ENCODE measurements around the gene SH3BP1.
A peak's percentile ranks its signal among the peaks of the same experiment; 100 is the strongest.

The SH3BP1 gene

DNA sequence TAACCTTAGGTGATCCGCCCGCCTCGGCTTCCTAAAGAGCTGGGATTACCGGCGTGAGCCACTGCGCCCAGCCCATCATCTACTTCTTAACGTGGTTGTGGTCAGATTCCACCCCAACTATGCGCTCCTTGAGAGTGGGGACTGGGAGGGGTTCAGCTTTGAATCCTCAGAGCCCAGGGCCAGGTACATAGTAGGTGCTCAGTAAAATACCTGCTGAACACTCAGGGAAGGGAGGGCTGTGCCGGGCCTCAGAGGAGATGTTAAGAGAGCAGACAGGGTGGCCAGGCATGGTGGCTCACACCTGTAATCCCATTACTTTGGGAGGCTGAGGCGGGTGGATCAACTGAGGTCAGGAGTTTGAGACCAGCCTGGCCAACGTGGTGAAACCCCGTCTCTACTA, 34.8 kb downstream of the SH3BP1 start:
- Histone ChIP-seq H3K36me3 (ENCODE audit: control insufficient read depth, insufficient read depth, low read length) (no peaks in the 10 kb centered on the region), H3K27ac (ENCODE audit: low read depth, low read length) (peak overlapping the region; percentile 92), H3K4me1 (ENCODE audit: control insufficient read depth, insufficient read depth, low read length) (peaks cover 14% of the 10 kb centered on the region), H3K9ac (ENCODE audit: low read length) (no peak overlapping the region), H3K27me3 (ENCODE audit: control insufficient read depth, insufficient read depth, low read length) (no peaks in the 10 kb centered on the region), H3K4me3 (ENCODE audit: low read length) (no peak overlapping the region)

DNA sequence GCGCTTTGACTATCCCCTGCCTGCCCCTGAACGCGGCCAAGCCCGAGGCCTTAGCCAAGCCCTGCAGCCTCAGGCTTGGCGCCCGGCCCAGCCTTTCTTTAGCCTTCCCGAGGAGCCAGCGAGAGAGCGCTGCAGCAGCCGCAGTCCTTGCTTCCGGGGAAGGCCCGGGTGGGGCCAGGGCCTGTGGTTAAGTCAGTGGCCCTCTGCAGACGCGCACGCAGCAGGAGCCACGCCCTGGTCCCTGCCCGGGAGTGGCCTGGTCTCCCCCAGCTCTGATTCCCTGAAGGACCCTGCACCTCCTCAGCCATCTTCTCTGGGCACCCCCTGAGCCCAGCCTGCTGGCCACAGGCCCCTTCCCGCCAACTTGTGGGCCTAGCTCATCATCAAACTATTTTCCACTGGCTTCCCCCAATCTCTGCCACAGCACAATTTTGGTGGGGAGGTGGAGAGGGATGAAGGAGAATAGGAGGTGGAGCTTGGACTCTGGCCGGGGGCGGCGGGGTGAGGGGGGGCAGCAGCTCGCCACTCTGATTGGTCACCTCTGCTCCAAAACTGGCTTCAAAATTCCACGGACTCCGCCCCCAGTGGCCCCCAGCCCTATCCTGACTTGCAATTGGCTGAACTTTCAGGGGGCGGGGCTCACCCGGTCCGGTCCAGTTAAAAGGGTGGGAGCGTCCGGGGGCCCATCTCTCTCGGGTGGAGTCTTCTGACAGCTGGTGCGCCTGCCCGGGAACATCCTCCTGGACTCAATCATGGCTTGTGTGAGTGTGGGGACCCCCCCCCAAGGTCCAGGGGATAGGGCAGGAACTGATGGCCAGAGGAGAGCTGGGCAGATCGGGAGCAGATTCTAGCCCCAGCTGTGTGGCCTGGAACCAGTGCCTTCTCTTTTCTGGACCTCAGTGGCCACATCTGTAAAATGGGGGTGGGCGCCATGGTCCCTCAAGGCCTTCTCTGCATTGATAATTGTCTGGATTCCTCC, 35.8 kb downstream of the SH3BP1 start, which contains the start of gene LGALS1:
LGALS1 (plus strand) TSS at position 686 of the 979 bp plus-strand sequence; CDS start at position 753, 67 bp downstream.
- H3K27me3 ChIP-seq (ENCODE audit: control insufficient read depth, insufficient read depth, low read length): no peaks in the 10 kb centered on the region
- H3K27ac ChIP-seq (ENCODE audit: low read depth, low read length): peak within 1 kb of the TSS; percentile 92
- H3K9ac ChIP-seq (ENCODE audit: low read length): peak within 1 kb of the TSS; percentile 42
- peak within 1 kb of the TSS; percentile 81 for H3K4me3 ChIP-seq (ENCODE audit: low read length)
- H3K36me3 ChIP-seq (ENCODE audit: control insufficient read depth, insufficient read depth, low read length): peaks cover 5% of the 10 kb centered on the region
- H3K4me1 ChIP-seq (ENCODE audit: control insufficient read depth, insufficient read depth, low read length): peaks cover 10% of the 10 kb centered on the region

- H3K4me3 ChIP-seq (ENCODE audit: low read length): peak overlapping the region; percentile 81
- H3K36me3 ChIP-seq (ENCODE audit: control insufficient read depth, insufficient read depth, low read length): peaks cover 5% of the 10 kb centered on the region
- peaks cover 10% of the 10 kb centered on the region for H3K4me1 ChIP-seq (ENCODE audit: control insufficient read depth, insufficient read depth, low read length)
- peak overlapping the region; percentile 42 for H3K9ac ChIP-seq (ENCODE audit: low read length)
- H3K27me3 ChIP-seq (ENCODE audit: control insufficient read depth, insufficient read depth, low read length): no peaks in the 10 kb centered on the region
- H3K27ac ChIP-seq (ENCODE audit: low read depth, low read length): peak overlapping the region; percentile 92
Measured at GRCh38 chr22:37675930-37676735, 36.7 kb downstream of the SH3BP1 start.

DNA sequence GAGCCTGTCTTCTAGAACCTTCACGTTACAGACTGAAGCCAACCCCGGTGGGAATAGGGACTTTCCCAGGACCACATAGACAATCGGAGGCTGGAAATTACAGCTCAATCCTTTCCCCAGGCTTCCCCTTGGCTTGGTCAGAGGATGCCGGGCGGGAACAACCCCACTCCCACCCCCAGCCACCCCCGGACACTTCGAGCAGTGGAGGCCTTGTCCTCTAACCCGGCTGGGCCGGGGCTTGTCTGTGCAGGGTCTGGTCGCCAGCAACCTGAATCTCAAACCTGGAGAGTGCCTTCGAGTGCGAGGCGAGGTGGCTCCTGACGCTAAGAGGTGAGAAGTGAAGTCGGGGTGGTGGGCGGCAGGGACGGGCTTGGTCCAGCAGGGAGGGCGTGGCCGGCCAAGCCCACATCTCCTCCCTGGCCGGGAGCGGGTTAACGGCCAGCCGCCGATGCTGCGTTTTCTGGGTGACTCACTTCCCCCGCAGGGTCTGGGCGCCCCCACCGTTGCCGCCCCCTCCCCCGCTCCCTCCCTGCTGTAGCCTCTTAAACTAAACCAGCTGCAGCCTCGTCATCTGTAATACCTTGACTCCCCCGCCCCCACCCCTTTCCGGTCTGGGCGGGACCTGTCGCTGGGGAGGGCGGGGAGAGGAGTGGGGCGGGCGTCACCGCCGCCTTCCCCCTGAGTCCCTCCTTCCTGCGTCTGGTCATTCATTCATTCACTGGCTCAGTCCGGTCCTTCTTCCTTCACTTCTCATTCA, 37.4 kb downstream of the SH3BP1 start:
- H3K4me3 ChIP-seq (ENCODE audit: low read length): peak overlapping the region; percentile 81
- peaks cover 10% of the 10 kb centered on the region for H3K4me1 ChIP-seq (ENCODE audit: control insufficient read depth, insufficient read depth, low read length)
- H3K27ac ChIP-seq (ENCODE audit: low read depth, low read length): peak overlapping the region; percentile 92
- no peaks in the 10 kb centered on the region for H3K27me3 ChIP-seq (ENCODE audit: control insufficient read depth, insufficient read depth, low read length)
- peaks cover 5% of the 10 kb centered on the region for H3K36me3 ChIP-seq (ENCODE audit: control insufficient read depth, insufficient read depth, low read length)
- peak overlapping the region; percentile 42 for H3K9ac ChIP-seq (ENCODE audit: low read length)

- H3K36me3 ChIP-seq (ENCODE audit: control insufficient read depth, insufficient read depth, low read length): peaks cover 5% of the 10 kb centered on the region
- peaks cover 10% of the 10 kb centered on the region for H3K4me1 ChIP-seq (ENCODE audit: control insufficient read depth, insufficient read depth, low read length)
- H3K9ac ChIP-seq (ENCODE audit: low read length): no peak overlapping the region
- H3K4me3 ChIP-seq (ENCODE audit: low read length): peak overlapping the region; percentile 65
- no peaks in the 10 kb centered on the region for H3K27me3 ChIP-seq (ENCODE audit: control insufficient read depth, insufficient read depth, low read length)
- H3K27ac ChIP-seq (ENCODE audit: low read depth, low read length): peak overlapping the region; percentile 92
Measured at GRCh38 chr22:37677493-37677974, 38.1 kb downstream of the SH3BP1 start.

DNA sequence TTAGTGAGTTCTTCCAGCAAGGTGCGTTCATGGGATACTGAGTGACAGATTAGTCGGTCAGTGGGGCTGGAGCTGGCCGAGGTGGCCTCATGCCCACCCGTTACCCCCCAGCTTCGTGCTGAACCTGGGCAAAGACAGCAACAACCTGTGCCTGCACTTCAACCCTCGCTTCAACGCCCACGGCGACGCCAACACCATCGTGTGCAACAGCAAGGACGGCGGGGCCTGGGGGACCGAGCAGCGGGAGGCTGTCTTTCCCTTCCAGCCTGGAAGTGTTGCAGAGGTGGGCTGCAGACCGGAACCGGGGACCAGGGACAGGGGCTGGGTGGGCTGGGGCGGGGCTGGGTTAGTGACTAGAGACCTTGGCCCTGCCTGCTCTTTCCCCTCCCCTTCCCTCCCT, 38.9 kb downstream of the SH3BP1 start:
- H3K4me3 ChIP-seq (ENCODE audit: low read length): no peak overlapping the region
- H3K27ac ChIP-seq (ENCODE audit: low read depth, low read length): no peak overlapping the region
- H3K4me1 ChIP-seq (ENCODE audit: control insufficient read depth, insufficient read depth, low read length): peaks cover 10% of the 10 kb centered on the region
- H3K9ac ChIP-seq (ENCODE audit: low read length): no peak overlapping the region
- no peaks in the 10 kb centered on the region for H3K27me3 ChIP-seq (ENCODE audit: control insufficient read depth, insufficient read depth, low read length)
- peaks cover 5% of the 10 kb centered on the region for H3K36me3 ChIP-seq (ENCODE audit: control insufficient read depth, insufficient read depth, low read length)

DNA sequence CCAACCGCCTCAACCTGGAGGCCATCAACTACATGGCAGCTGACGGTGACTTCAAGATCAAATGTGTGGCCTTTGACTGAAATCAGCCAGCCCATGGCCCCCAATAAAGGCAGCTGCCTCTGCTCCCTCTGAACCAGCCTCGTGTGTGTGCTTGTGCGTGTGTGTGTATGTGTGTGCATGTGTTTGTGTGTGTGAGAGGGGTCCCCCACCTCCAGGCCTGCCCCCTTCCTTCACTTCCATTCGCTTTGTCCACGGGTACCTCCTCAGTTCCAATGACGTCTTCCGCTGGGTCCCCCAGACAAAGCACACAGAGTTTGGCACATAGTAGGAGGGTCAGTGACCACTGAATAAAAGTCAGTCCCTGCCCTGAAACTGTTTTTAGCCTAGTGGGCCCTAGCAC, 40.2 kb downstream of the SH3BP1 start:
- no peak overlapping the region for H3K27ac ChIP-seq (ENCODE audit: low read depth, low read length)
- peaks cover 2% of the 10 kb centered on the region for H3K4me1 ChIP-seq (ENCODE audit: control insufficient read depth, insufficient read depth, low read length)
- H3K4me3 ChIP-seq (ENCODE audit: low read length): no peak overlapping the region
- no peak overlapping the region for H3K9ac ChIP-seq (ENCODE audit: low read length)
- H3K36me3 ChIP-seq (ENCODE audit: control insufficient read depth, insufficient read depth, low read length): peaks cover 5% of the 10 kb centered on the region
- H3K27me3 ChIP-seq (ENCODE audit: control insufficient read depth, insufficient read depth, low read length): no peaks in the 10 kb centered on the region

DNA sequence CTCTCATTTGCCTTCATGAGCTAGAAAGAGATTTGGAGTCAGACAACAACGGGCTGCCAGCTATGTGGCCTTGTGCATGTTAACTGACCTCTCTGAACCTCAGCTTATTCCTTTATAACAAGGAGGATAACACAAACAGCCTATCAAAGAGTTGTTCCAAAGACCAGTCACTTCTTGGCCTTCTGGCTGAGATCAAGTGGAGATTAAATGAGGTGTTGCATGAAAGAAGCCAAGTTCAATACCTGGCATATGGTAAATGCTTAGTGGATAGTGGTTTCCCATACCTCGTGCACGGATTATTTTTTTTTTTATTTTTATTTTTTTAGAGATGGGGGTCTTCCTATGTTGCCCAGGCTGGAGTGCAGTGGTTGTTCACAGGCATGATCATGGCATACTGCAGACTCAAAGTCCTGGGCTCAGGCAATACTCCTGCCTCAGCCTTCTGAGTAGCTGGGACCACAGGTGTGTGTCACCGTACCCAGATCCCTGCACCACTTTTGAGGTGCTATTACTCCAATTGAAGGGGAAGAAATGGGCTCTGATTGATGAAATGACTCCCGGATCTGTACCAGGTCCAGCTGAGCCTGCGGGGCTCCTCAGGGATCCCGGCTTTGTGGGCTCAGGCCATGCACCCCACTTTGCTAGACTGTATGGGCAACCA, 40.9 kb downstream of the SH3BP1 start:
- Histone ChIP-seq H3K4me3 (ENCODE audit: low read length) (no peak overlapping the region), H3K9ac (ENCODE audit: low read length) (no peak overlapping the region), H3K4me1 (ENCODE audit: control insufficient read depth, insufficient read depth, low read length) (peaks cover 2% of the 10 kb centered on the region), H3K36me3 (ENCODE audit: control insufficient read depth, insufficient read depth, low read length) (peaks cover 5% of the 10 kb centered on the region), H3K27me3 (ENCODE audit: control insufficient read depth, insufficient read depth, low read length) (no peaks in the 10 kb centered on the region), H3K27ac (ENCODE audit: low read depth, low read length) (no peak overlapping the region)

DNA sequence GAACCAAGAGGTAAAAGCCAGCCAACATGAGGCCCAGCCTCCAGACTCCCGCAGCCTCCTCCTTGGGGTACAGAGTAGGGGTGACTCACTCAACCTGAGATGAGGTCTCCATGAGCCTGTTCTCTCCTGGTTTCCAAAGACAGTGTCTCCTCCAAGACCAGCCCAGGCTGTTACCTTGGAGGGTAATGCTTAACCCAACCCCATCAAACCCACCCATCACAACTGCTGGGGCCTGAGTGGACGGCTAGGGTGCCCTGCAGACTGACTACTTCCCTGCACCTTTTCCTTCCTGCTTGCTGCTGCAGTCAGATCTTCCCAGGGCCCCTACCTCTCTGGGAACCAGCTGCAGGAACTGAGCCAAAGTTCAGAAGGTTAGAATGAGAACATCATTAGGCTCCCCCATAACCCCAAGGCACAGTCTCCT, 41.5 kb downstream of the SH3BP1 start:
- Histone ChIP-seq H3K27ac (ENCODE audit: low read depth, low read length) (no peak overlapping the region), H3K4me3 (ENCODE audit: low read length) (no peak overlapping the region), H3K27me3 (ENCODE audit: control insufficient read depth, insufficient read depth, low read length) (no peaks in the 10 kb centered on the region), H3K4me1 (ENCODE audit: control insufficient read depth, insufficient read depth, low read length) (peaks cover 2% of the 10 kb centered on the region), H3K9ac (ENCODE audit: low read length) (no peak overlapping the region), H3K36me3 (ENCODE audit: control insufficient read depth, insufficient read depth, low read length) (peaks cover 5% of the 10 kb centered on the region)

GRCh38 chr22:37681556-37682049, 42.1 kb downstream of the SH3BP1 start:
- peaks cover 2% of the 10 kb centered on the region for H3K4me1 ChIP-seq (ENCODE audit: control insufficient read depth, insufficient read depth, low read length)
- H3K36me3 ChIP-seq (ENCODE audit: control insufficient read depth, insufficient read depth, low read length): peaks cover 5% of the 10 kb centered on the region
- H3K27me3 ChIP-seq (ENCODE audit: control insufficient read depth, insufficient read depth, low read length): no peaks in the 10 kb centered on the region
- no peak overlapping the region for H3K27ac ChIP-seq (ENCODE audit: low read depth, low read length)
- no peak overlapping the region for H3K9ac ChIP-seq (ENCODE audit: low read length)
- H3K4me3 ChIP-seq (ENCODE audit: low read length): no peak overlapping the region

GRCh38 chr22:37684803-37685615, 45.5 kb downstream of the SH3BP1 start:
- H3K9ac ChIP-seq (ENCODE audit: low read length): no peak overlapping the region
- no peak overlapping the region for H3K27ac ChIP-seq (ENCODE audit: low read depth, low read length)
- peaks cover 6% of the 10 kb centered on the region for H3K36me3 ChIP-seq (ENCODE audit: control insufficient read depth, insufficient read depth, low read length)
- H3K27me3 ChIP-seq (ENCODE audit: control insufficient read depth, insufficient read depth, low read length): no peaks in the 10 kb centered on the region
- H3K4me3 ChIP-seq (ENCODE audit: low read length): no peak overlapping the region
- H3K4me1 ChIP-seq (ENCODE audit: control insufficient read depth, insufficient read depth, low read length): no peaks in the 10 kb centered on the region

Data from rectal smooth muscle tissue (tissue), 1 donor.